HepG2 (cell line): Measurements from ENCODE around the gene SERPINB6. TPM values are rescaled to one million over a fixed set of nuclear protein-coding genes. Genes with fewer than 3 reads are reported as not detected.

Experiments
- ATAC-seq: fragments of 200-7000 bp; cut with Tn5 transposase; 3 replicates; pipeline ENCODE4 v1.9.1; 2020; ENCODE audit warnings: mild to moderate bottlenecking, moderate library complexity
- BruUV-seq: library from RNA; stranded (reverse); fragments of 400-500 nt; replicated peaks from 2 replicates; lab custom pipeline; 2021; lab: Mats Ljungman, UMichigan
- CTCF ChIA-PET: fragments of 300-600 bp; formaldehyde crosslinking; extraction: SDS; loops from one replicate; lab custom pipeline; 2021; ENCODE audit warnings: low total read pairs, inconsistent platforms, low intra/inter-chr PET ratio; lab: Yijun Ruan, JAX
- POLR2A ChIA-PET: fragments of 350-600 bp; sonication (Branson Sonifier 250); formaldehyde crosslinking; loops from one replicate; lab custom pipeline; 2020; ENCODE audit warnings: antibody characterized with exemption, inconsistent platforms; lab: Yijun Ruan, JAX
- DNase-seq: peaks from one replicate; pipeline ENCODE4 v3.0.0-alpha.2; 2015; ENCODE audit warnings: low spot score
- FAIRE-seq: peaks from 3 replicates; lab custom pipeline; 2011; peaks lifted over from hg19 to GRCh38; lab: Jason Lieb, UNC
- H2AFZ ChIP-seq: one replicate; pipeline ENCODE4 v1.6.1; 2011; ENCODE audit warnings: low read length, inconsistent platforms
- H3K27ac ChIP-seq: fragments of 300-600 bp; 3 replicates; pipeline ENCODE4 v1.8.0; 2011; ENCODE audit warnings: mixed run types, mild to moderate bottlenecking, mixed read lengths, low read length, inconsistent platforms; ENCODE audit not compliant: insufficient read depth; ENCODE audit errors: extremely low read length
- H3K27me3 ChIP-seq, 2 experiments: fragments of 200-600 bp in 1 of 2; 2 replicates in 1 of 2; 3 replicates in 1 of 2; pipeline versions ENCODE4 v1.6.0 to v1.8.0; 2011; ENCODE audit warnings: low read length in 2 of 2, mild to moderate bottlenecking in 2 of 2, moderate library complexity in 2 of 2, inconsistent platforms in 1 of 2; ENCODE audit not compliant: insufficient read depth in 2 of 2, control insufficient read depth in 1 of 2
- H3K36me3 ChIP-seq, 2 experiments: fragments of 200-600 bp in 1 of 2; replicated peaks in 1 of 2; 2 replicates in 1 of 2; 3 replicates in 1 of 2; pipeline versions ENCODE4 v1.5.1 to v1.8.0; 2011; ENCODE audit warnings: low read length in 2 of 2, inconsistent platforms in 1 of 2; ENCODE audit not compliant: insufficient read depth in 2 of 2, control insufficient read depth in 1 of 2
- H3K4me1 ChIP-seq: 2 replicates; pipeline ENCODE4 v1.5.1; 2012; ENCODE audit warnings: low read length, inconsistent platforms; ENCODE audit not compliant: insufficient read depth
- H3K4me2 ChIP-seq: 2 replicates; pipeline ENCODE4 v1.6.0; 2011; ENCODE audit warnings: low read depth, low read length, inconsistent platforms
- H3K4me3 ChIP-seq, 3 experiments: fragments of 200-600 bp in 1 of 3; sonication (generic), shearing (Covaris generic) in 1 of 3; replicated peaks in 1 of 3; 2 replicates each; pipeline ENCODE4 v1.5.1; 2011 to 2016; ENCODE audit warnings: low read length in 3 of 3, inconsistent platforms in 2 of 3, low read depth in 2 of 3, mild to moderate bottlenecking in 2 of 3, control low read depth in 1 of 3, mixed read lengths in 1 of 3; ENCODE audit not compliant: insufficient read depth in 1 of 3
- H3K79me2 ChIP-seq: one replicate; pipeline ENCODE4 v1.6.1; 2011; ENCODE audit warnings: low read length, inconsistent platforms; ENCODE audit not compliant: insufficient read depth
- H3K9ac ChIP-seq: 2 replicates; pipeline ENCODE4 v1.6.0; 2011; ENCODE audit warnings: mild to moderate bottlenecking, low read depth, low read length, inconsistent platforms; ENCODE audit not compliant: insufficient read depth
- H3K9me3 ChIP-seq: 2 replicates; pipeline ENCODE4 v1.5.1; 2012; ENCODE audit warnings: mild to moderate bottlenecking, low read length
- H4K20me1 ChIP-seq: 2 replicates; pipeline ENCODE4 v1.6.0; 2011; ENCODE audit warnings: inconsistent platforms, mild to moderate bottlenecking, low read length, moderate library complexity; ENCODE audit not compliant: insufficient read depth
- ATF7 ChIP-seq, 2 experiments: fragments of 450-650 bp in 1 of 2; sonication (generic) in 1 of 2; formaldehyde crosslinking in 1 of 2; IDR thresholded peaks; 2 replicates each; pipeline versions ENCODE4 v1.4.0 to v1.6.1; 2016 to 2020; ENCODE audit warnings: antibody characterized with exemption in 1 of 2, mild to moderate bottlenecking in 1 of 2, missing genetic modification reagents in 1 of 2
- ELF1 ChIP-seq: sonication (generic); formaldehyde crosslinking; IDR thresholded peaks from 2 replicates; pipeline ENCODE4 v1.4.0; 2020; ENCODE audit warnings: missing genetic modification reagents
- GFI1 ChIP-seq: sonication (generic); formaldehyde crosslinking; IDR thresholded peaks from 2 replicates; pipeline ENCODE4 v1.5.0; 2020; ENCODE audit warnings: missing genetic modification reagents, mild to moderate bottlenecking, borderline replicate concordance
- HIVEP1 ChIP-seq: sonication (generic); formaldehyde crosslinking; IDR thresholded peaks from 2 replicates; pipeline ENCODE4 v1.4.0; 2020; ENCODE audit warnings: mild to moderate bottlenecking, missing genetic modification reagents
- ISX ChIP-seq: sonication (generic); formaldehyde crosslinking; conservative IDR thresholded peaks from 2 replicates; pipeline ENCODE4 v1.5.0; 2020; ENCODE audit warnings: missing genetic modification reagents
- KDM5A ChIP-seq: fragments of 200-600 bp; sonication (generic); IDR thresholded peaks from 2 replicates; pipeline ENCODE4 v1.7.0; 2018; ENCODE audit warnings: antibody characterized with exemption, mild to moderate bottlenecking, low read length, borderline replicate concordance
- KMT2A ChIP-seq: sonication (generic); formaldehyde crosslinking; IDR thresholded peaks from 2 replicates; pipeline ENCODE4 v1.4.0; 2020; ENCODE audit warnings: missing genetic modification reagents
- PCBP2 ChIP-seq: fragments of 200-400 bp; formaldehyde crosslinking; optimal IDR thresholded peaks from 2 replicates; pipeline ENCODE3; 2018; ENCODE audit warnings: low read length, low read depth; ENCODE audit not compliant: poor library complexity, severe bottlenecking
- RBAK ChIP-seq: sonication (generic); formaldehyde crosslinking; IDR thresholded peaks from 2 replicates; pipeline ENCODE4 v1.5.1; 2020; ENCODE audit warnings: mild to moderate bottlenecking, missing genetic modification reagents
- RORA ChIP-seq: sonication (generic); formaldehyde crosslinking; IDR thresholded peaks from 2 replicates; pipeline ENCODE4 v1.5.0; 2020; ENCODE audit warnings: mild to moderate bottlenecking, missing genetic modification reagents, moderate library complexity
- RXRA ChIP-seq: sonication (generic); formaldehyde crosslinking; IDR thresholded peaks from 2 replicates; pipeline ENCODE4 v1.5.1; 2020; ENCODE audit warnings: missing genetic modification reagents
- SIX4 ChIP-seq: sonication (generic); formaldehyde crosslinking; IDR thresholded peaks from 2 replicates; pipeline ENCODE4 v1.4.0; 2020; ENCODE audit warnings: missing genetic modification reagents
- SNAPC4 ChIP-seq: sonication (generic); formaldehyde crosslinking; IDR thresholded peaks from 2 replicates; pipeline ENCODE4 v1.4.0; 2020; ENCODE audit warnings: mild to moderate bottlenecking, missing genetic modification reagents
- TIGD3 ChIP-seq: sonication (generic); formaldehyde crosslinking; IDR thresholded peaks from 2 replicates; pipeline ENCODE4 v1.5.1; 2020; ENCODE audit warnings: mild to moderate bottlenecking, missing genetic modification reagents, borderline replicate concordance
- ZNF333 ChIP-seq: sonication (generic); formaldehyde crosslinking; IDR thresholded peaks from 2 replicates; pipeline ENCODE4 v1.4.0; 2020; ENCODE audit warnings: mild to moderate bottlenecking, missing genetic modification reagents, borderline replicate concordance
- ZNF543 ChIP-seq: sonication (generic); formaldehyde crosslinking; IDR thresholded peaks from 2 replicates; pipeline ENCODE4 v1.4.0; 2020; ENCODE audit warnings: mild to moderate bottlenecking, missing genetic modification reagents
- ZNF614 ChIP-seq: IDR thresholded peaks from 2 replicates; pipeline ENCODE4 v1.6.1; 2018; ENCODE audit warnings: missing biosample characterization, missing genetic modification reagents, inconsistent platforms, borderline replicate concordance
- ZNF709 ChIP-seq: sonication (generic); formaldehyde crosslinking; IDR thresholded peaks from 2 replicates; pipeline ENCODE4 v1.5.0; 2020; ENCODE audit warnings: mild to moderate bottlenecking, missing genetic modification reagents
- ZSCAN25 ChIP-seq: sonication (generic); formaldehyde crosslinking; IDR thresholded peaks from 2 replicates; pipeline ENCODE4 v1.8.0; 2022; ENCODE audit warnings: mild to moderate bottlenecking, missing genetic modification reagents
- ZSCAN9 ChIP-seq: IDR thresholded peaks from 2 replicates; pipeline ENCODE4 v1.6.1; 2016; ENCODE audit warnings: borderline replicate concordance
- WGBS: methylation state at CpG from one replicate; pipeline ENCODE4 v1.1.6; 2017; ENCODE audit warnings: low lambda C conversion rate; 5-methylcytosine and 5-hydroxymethylcytosine counted together
- in situ Hi-C: cut with HindIII; loops from 2 replicates; pipeline ENCODE4 v1.10.0; 2017; ENCODE audit warnings: low pct_unique_long_range_greater_than_20kb; ENCODE audit not compliant: extremely low pct_ligation_motif_present
- intact Hi-C: fragments of 100-400 bp; cut with micrococcal nuclease; formaldehyde crosslinking; loops from one replicate; pipeline ENCODE4 v1.10.0; 2022; ENCODE audit not compliant: unreplicated experiment
- polyA plus RNA-seq, 8 experiments: library from polyadenylated mRNA; depleted of rRNA in 3 of 8; stranded (reverse) in 7 of 8; unstranded in 1 of 8; fragments of >200 nt; fragmentation: Illumina TruSeq in 4 of 8; extraction: Trizol in 4 of 8; gene quantifications; 2 replicates each; pipeline versions ENCODE4 v1.2.1 to v1.2.3, GENCODE V29; 2011 to 2016; ENCODE audit warnings: low read depth in 4 of 8, missing spikeins in 1 of 8, mixed read lengths in 1 of 8; ENCODE audit not compliant: insufficient read depth in 1 of 8
- total RNA-seq, 5 experiments: library from RNA; depleted of rRNA; stranded (reverse); fragments of >200 nt; fragmentation: Illumina TruSeq; extraction: Trizol; gene quantifications; 2 replicates each; pipeline ENCODE4 v1.2.3, GENCODE V29; 2016; ENCODE audit warnings: low read depth in 1 of 5

SERPINB6 gene
- total and polyA plus RNA-seq, 2 of the 13 experiments (the other 11 are each of a cell fraction or from before 2014, with no cell fraction given): 38.2 to 61.3 TPM

- BruUV-seq: no TSS peak
- in situ Hi-C loops: loop anchor here (5.0 kb wide), 1 partner anchor 33 kb away; no protein-coding TSS in a partner anchor
- no peaks in the 10 kb centered on the region for H3K79me2 ChIP-seq
These were observed 13.5 kb upstream of the SERPINB6 start for GRCh38 chr6:2984738-2985406.

More at GRCh38 chr6:2984738-2985406, 13.5 kb upstream of the SERPINB6 start:
- no peak for DNase-seq
- Histone ChIP-seq H3K9me3 (no peaks in the 10 kb centered on the region), H3K27me3 (peaks cover 2 to 3% of the 10 kb centered on the region in 2 experiments; a peak in 2 of 5 replicates), H3K4me2 (no peak overlapping the region; the same call in 1 of the 2 replicates), H3K27ac (no peak overlapping the region), H3K4me1 (peaks cover 69% of the 10 kb centered on the region), H3K9ac (no peak overlapping the region), H4K20me1 (no peaks in the 10 kb centered on the region), H2AFZ (no peak overlapping the region), H3K36me3 (no peaks in the 10 kb centered on the region), H3K4me3 (no peak overlapping the region)
- 69% methylated on average over 12 of the region's 12 CpGs for WGBS
- CTCF ChIA-PET: no interaction called here
- POLR2A ChIA-PET: interaction anchor here (1.0 kb wide), 1 partner anchor 13 kb away, joined by 5 read pairs; the partner anchor contains the start of gene SERPINB6
- FAIRE-seq: no peak
- ATAC-seq: no peak
- intact Hi-C loops: no loop called here
- TF ChIP-seq GFI1 (no peak), KMT2A (no peak), ZNF614 (no peak), TIGD3 (CRISPR knock-in tag) (no peak), RBAK (CRISPR knock-in tag) (no peak), ZNF543 (CRISPR knock-in tag) (no peak), ELF1 (CRISPR knock-in tag) (no peak), ATF7 (IDR thresholded peaks at IDR 0.05) (no peak), ATF7 (CRISPR knock-in tag; IDR thresholded peaks at IDR 0.05) (no peak), SIX4 (no peak), ZNF333 (no peak), ZSCAN9 (no peak), SNAPC4 (no peak), HIVEP1 (CRISPR knock-in tag) (no peak), RORA (CRISPR knock-in tag) (no peak), KDM5A (no peak), RXRA (CRISPR knock-in tag) (no peak), ZNF709 (CRISPR knock-in tag) (no peak), ZSCAN25 (CRISPR knock-in tag) (no peak), PCBP2 (no peak), ISX (CRISPR knock-in tag) (no peak)
